Ovary (tissue), 3 donors: ENCODE measurements around the gene EFCAB6.

Experiments
- CTCF ChIP-seq, 3 donors: fragments of 450-650 bp in 2 of 3; fragments of 200-600 bp in 1 of 3; IDR thresholded peaks; one replicate each; pipeline versions ENCODE4 v1.5.1 to v1.8.0; 2016 to 2022; ENCODE audit warnings: antibody characterized with exemption in 3 of 3, mild to moderate bottlenecking in 1 of 3
- POLR2A ChIP-seq: fragments of 450-650 bp; IDR thresholded peaks from one replicate; pipeline ENCODE4 v1.6.1; 2017; ENCODE audit warnings: antibody characterized with exemption, mild to moderate bottlenecking, moderate library complexity
- donor health status: DM: no; HTN: no; CAD: no.

GRCh38 chr22:43835166-43835565 is 23.1 kb upstream of the EFCAB6 start:
- no peak for TF ChIP-seq CTCF (IDR thresholded peaks at IDR 0.05)
- TF ChIP-seq POLR2A: no peak
